IPS-20b (cell line): ENCODE results near the gene ATP5F1B.

ENCODE experiments used
- H3K27ac ChIP-seq: one replicate; pipeline ENCODE4 v1.5.1; 2013; ENCODE audit warnings: low read length
- H3K27me3 ChIP-seq: 2 replicates; pipeline ENCODE4 v1.6.1; 2013; ENCODE audit warnings: mild to moderate bottlenecking, low read length, inconsistent platforms; ENCODE audit not compliant: insufficient read depth
- H3K36me3 ChIP-seq: 2 replicates; pipeline ENCODE4 v1.6.1; 2013; ENCODE audit warnings: low read depth, mild to moderate bottlenecking, inconsistent platforms, low read length, moderate library complexity; ENCODE audit not compliant: insufficient read depth
- H3K4me1 ChIP-seq: 2 replicates; pipeline ENCODE4 v1.6.1; 2013; ENCODE audit warnings: mild to moderate bottlenecking, control low read depth, inconsistent platforms, low read length, moderate library complexity; ENCODE audit not compliant: insufficient read depth
- H3K4me3 ChIP-seq: 2 replicates; pipeline ENCODE4 v1.5.1; 2013; ENCODE audit warnings: mild to moderate bottlenecking, low read length, inconsistent platforms
- H3K9ac ChIP-seq: 2 replicates; pipeline ENCODE4 v1.6.1; 2013; ENCODE audit warnings: low read depth, mild to moderate bottlenecking, inconsistent platforms, low read length, moderate library complexity
- H3K9me3 ChIP-seq: 2 replicates; pipeline ENCODE4 v1.6.1; 2013; ENCODE audit warnings: mild to moderate bottlenecking, low read depth, low read length, inconsistent platforms; ENCODE audit not compliant: insufficient read depth

ATP5F1B gene

DNA sequence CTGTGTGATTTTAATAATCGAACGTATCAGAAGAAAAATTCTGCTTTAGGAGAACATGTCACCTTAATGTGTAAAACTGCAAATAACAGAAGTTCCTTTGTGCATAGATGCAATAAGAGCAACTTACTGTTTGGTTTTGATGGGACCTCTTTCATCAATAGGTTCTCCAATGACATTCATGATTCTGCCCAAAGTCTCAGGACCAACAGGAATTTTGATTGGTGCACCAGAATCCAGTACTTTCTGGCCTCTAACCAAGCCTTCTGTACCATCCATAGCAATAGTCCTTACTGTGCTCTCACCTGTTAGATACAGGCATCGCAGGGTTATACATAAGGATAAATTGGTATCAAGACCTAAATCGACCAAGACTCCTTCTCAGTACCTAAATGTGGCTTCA lies 1.1 kb downstream of the ATP5F1B start:
- Histone ChIP-seq H3K36me3 (peaks cover 60% of the 10 kb centered on the region), H3K4me3 (peak overlapping the region; percentile 95), H3K27ac (peak overlapping the region; percentile 78), H3K9me3 (no peaks in the 10 kb centered on the region), H3K27me3 (no peaks in the 10 kb centered on the region), H3K9ac (peak overlapping the region; percentile 98), H3K4me1 (peaks cover 4% of the 10 kb centered on the region; the same call in 1 of the 2 replicates)

DNA sequence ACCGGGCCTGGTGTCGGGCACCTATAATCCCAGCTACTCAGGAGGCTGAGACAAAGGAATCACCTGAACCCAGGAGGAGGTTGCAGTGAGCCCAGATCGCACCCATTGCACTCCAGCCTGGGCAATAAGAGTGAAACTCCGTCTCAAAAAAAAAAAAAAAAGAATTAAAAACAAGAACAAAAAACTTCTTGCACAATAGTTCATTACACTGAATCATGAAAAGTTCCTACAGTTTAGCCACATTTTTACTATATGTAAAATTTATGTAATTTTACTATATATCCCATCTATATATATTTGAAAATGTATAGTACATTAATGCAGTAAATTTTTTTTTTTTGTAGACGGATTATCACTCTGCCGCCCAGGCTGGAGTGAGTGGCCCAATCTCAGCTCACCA lies 4.6 kb downstream of the ATP5F1B start:
- H3K4me1 ChIP-seq, result peaks cover 8% of the 10 kb centered on the region; the same call in 1 of the 2 replicates
- no peak overlapping the region for H3K9ac ChIP-seq
- no peaks in the 10 kb centered on the region for H3K9me3 ChIP-seq
- H3K27me3 ChIP-seq, result no peaks in the 10 kb centered on the region
- H3K36me3 ChIP-seq, result peaks cover 85% of the 10 kb centered on the region
- no peak overlapping the region for H3K4me3 ChIP-seq
- no peak overlapping the region for H3K27ac ChIP-seq

DNA sequence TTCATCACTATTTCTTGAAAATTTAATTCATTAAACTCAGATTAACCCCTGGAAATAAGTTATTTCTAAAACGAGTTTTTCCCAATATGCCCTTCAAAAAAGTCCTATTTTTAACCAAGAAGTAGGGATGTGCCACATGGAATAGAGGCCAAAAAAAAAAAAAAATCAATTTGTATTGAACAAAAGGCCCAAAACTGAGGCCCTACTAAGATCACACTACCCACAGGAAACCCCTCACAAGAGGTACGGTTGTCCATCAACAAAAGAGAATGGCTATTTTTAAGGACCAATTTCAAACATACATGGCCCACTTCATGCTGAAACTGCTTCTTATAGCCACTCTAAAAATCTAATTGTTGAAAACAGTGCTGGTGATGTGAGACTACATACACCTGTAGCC lies 8.2 kb downstream of the ATP5F1B start:
- Histone ChIP-seq H3K36me3 (peaks cover 55% of the 10 kb centered on the region), H3K9me3 (no peaks in the 10 kb centered on the region), H3K27ac (no peak overlapping the region), H3K4me1 (peaks cover 18% of the 10 kb centered on the region), H3K4me3 (no peak overlapping the region), H3K9ac (no peak overlapping the region; the same call in 1 of the 2 replicates), H3K27me3 (no peaks in the 10 kb centered on the region)

DNA sequence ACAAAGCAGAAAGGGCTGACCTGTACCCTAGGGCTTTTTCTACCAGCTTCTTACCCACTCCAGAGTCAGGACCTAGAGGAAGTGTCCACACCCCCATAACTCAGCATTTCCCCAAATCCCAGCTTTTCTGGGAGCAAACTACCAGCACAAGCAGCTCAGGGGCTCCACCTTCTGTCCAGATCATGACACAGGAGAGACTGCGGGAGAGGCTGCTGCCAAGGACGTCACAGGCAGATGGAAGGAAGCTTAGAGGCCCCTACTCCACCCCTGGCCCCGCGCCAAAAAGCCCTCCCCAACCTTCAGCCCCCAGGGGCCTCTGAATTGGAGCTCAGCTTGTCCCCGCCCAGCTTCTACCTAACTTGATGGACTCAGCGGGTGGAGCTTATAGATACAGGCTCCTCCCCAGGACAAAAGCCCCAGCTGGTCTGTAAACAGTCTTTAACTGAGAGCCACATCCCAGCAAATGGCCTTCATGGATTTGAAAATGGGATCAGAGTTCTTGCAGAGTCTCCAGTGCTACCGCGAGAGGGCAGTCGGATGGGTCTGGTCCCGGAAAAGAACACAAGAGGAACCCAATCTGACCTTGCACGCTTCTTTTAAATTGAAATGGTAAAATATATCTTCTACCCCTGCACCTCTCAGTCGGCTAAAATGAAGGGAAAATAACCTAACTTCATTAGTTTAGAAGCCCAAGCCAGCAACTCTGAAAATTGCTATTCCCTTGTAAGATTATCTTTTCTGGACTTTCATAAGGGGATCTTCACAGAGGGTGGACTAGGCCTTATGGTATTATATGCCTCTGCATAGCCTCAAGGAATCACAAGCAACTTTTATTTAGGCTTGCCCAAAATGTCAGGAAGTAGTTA lies 8.9 kb downstream of the ATP5F1B start:
- peaks cover 23% of the 10 kb centered on the region for H3K4me1 ChIP-seq
- peak overlapping the region; percentile 82 for H3K4me3 ChIP-seq
- H3K36me3 ChIP-seq, result peaks cover 48% of the 10 kb centered on the region
- H3K9ac ChIP-seq, result peak overlapping the region; percentile 47; the same call in 1 of the 2 replicates
- H3K27ac ChIP-seq, result no peak overlapping the region
- no peaks in the 10 kb centered on the region for H3K27me3 ChIP-seq
- no peaks in the 10 kb centered on the region for H3K9me3 ChIP-seq

DNA sequence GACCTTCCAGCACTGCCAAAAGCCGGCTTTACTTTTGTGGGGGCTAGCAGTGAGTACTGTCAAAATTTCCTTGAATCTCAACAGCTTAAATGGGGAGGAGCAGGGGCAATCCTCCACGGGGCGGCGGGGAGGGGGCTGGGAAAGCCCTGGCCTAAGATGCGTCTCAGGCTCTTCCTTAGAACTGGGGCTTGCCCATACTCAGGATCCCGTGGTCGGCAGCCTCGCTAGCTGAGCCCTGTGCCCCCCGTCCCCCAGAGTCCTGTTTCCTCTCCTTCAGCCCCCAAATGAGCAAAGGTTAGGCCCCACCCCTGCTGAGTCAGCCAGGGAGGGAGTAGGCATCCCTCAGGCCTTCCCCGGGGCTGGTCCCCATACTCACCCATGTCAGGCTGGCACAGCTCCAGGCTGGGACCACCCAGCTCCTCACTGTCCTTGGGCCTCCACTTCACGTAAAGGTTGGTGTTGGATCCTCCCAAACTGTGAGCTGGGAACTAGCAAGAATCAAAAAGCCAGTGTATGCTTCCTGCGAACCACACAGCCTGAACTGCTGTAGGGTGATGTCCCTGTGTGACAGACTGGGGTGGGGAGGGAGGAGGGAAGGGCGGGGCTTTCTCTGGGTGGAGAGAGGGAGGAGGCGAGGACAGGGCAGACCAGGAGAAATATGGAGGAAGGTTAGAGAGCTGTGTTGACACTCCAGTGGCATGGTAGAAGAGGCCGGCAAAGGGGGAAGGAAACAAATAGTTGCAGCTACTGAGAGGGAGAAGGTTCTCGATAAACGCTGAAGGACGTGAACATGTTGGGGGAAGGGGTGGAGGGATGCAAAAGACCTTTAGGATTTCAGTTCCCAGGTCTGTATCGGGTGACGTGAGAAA lies 9.7 kb downstream of the ATP5F1B start:
- Histone ChIP-seq H3K27me3 (no peaks in the 10 kb centered on the region), H3K27ac (no peak overlapping the region), H3K9ac (peak overlapping the region; percentile 75; the same call in 1 of the 2 replicates), H3K9me3 (no peaks in the 10 kb centered on the region), H3K36me3 (peaks cover 39% of the 10 kb centered on the region), H3K4me1 (peaks cover 28% of the 10 kb centered on the region), H3K4me3 (peak overlapping the region; percentile 82)

DNA sequence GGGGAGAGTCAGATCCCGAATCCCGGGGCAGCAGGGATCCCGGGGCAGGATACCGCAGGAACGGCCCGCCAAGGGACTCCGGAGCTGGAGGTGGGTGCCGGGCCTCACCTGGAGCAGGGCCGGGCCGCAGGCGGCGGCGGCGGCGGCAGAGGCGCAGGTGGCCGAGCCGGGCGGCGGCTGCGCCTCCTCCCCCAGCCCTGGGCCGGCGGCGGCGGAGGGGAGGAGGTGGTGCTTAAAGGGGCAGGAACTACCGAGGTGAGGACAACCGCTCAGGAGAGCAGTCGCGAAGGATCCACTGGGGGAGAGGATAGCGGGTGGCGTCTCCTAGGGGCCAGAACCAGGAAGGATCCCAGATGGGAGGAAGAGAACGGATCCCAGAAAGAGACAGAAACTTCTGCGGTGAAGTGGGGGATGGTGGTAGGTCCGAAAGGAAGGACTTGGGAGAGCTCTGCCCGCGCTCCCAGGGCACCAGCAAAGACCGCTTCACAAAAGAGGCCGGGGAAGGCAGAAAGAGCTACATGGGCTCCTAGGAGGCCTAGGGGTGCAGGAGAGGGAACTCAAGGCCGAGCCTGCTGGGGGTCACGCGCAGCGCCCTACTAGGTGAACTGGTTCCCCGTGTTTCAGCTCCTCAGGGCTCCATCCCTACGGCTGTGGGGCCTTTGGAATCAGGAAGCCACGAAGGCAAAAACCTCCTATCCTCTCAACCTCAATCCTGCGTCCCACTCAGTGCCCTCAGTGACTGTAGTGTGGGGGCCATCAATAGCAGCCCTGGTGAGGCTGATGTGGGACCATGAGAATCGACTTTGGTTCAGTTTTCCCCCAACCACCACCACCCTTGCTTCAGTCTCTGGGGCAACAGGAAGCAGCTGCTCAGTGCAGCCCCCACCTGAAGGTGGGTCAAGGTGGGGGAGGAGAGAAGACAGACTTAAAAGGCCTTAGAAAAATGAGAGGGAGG lies 10.7 kb downstream of the ATP5F1B start:
- Histone ChIP-seq H3K4me3 (peak overlapping the region; percentile 82), H3K9me3 (no peaks in the 10 kb centered on the region), H3K27me3 (no peaks in the 10 kb centered on the region), H3K27ac (peak overlapping the region; percentile 36), H3K36me3 (peaks cover 30% of the 10 kb centered on the region), H3K4me1 (peaks cover 33% of the 10 kb centered on the region), H3K9ac (peak overlapping the region; percentile 75; the same call in 1 of the 2 replicates)

DNA sequence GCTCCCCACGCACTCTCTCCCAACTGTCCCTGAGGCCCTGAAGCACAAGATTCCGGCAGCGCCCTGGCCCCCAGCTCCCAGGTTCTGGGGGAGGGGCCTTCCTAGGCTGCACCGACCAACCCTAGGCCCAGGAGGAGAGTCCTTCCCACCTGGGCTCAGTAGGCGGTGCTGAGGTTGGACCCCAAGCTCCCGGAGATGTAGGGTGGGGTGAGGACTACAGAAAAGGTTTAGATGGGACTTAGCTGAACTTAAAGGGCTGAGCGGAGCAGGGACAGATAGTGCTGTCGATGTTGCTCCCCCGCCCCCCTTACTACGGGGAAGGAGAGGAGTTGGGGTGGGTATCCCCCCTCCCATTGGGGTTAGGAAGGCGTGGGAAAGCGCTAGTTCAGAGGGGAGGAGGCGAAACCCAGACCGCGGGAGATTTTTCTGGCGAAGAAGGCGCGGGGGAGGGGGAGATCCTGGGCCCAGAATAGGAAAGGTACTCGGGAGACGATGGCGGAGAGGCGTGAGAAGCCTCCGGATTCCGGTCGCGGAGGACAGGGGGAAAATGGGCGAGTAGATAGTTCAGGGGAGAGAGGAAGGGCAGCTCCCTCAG lies 11.4 kb downstream of the ATP5F1B start:
- Histone ChIP-seq H3K27ac (peak overlapping the region; percentile 36), H3K36me3 (peaks cover 22% of the 10 kb centered on the region), H3K4me1 (peaks cover 33% of the 10 kb centered on the region), H3K9me3 (no peaks in the 10 kb centered on the region), H3K9ac (peak overlapping the region; percentile 75; the same call in 1 of the 2 replicates), H3K27me3 (no peaks in the 10 kb centered on the region), H3K4me3 (peak overlapping the region; percentile 82)

DNA sequence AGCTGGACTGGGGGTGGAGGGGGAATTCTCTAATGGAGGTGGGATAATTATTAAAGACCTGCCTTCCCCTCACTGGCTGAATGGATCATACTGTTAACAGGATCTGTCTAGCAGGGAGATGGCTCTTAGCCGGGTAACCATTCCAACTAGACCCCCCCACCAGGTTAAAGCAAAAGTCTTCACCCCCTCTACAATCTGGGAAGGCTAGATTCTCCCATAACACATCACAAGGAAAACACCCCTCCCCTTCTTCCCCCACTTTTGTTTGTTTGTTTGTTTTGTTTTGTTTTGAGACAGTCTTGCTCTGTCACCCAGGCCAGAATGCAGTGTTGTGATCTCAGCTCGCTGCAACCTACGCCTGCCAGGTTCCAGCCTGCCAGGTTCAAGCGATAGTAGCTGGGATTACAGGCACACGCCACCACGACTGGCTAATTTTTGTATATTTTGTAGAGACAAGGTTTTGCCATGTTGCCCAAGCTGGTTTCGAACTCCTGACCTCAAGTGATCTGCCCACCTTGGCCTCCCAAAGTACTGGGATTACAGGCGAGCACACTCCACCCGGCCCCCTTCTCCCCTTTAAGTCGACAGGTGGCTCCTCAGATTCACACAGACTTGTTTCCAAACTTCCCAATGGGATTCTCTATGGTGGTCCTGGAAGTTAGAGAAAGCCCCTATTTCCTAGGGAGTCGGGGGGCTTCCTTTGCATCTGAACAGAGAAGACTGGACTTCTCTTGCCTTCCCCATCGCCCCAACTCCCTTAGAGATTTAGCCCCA lies 12.1 kb downstream of the ATP5F1B start:
- H3K9me3 ChIP-seq, result no peaks in the 10 kb centered on the region
- H3K27me3 ChIP-seq, result no peaks in the 10 kb centered on the region
- H3K9ac ChIP-seq, result peak overlapping the region; percentile 75; the same call in 1 of the 2 replicates
- peak overlapping the region; percentile 36 for H3K27ac ChIP-seq
- H3K36me3 ChIP-seq, result peaks cover 15% of the 10 kb centered on the region
- H3K4me1 ChIP-seq, result peaks cover 34% of the 10 kb centered on the region
- H3K4me3 ChIP-seq, result peak overlapping the region; percentile 82

DNA sequence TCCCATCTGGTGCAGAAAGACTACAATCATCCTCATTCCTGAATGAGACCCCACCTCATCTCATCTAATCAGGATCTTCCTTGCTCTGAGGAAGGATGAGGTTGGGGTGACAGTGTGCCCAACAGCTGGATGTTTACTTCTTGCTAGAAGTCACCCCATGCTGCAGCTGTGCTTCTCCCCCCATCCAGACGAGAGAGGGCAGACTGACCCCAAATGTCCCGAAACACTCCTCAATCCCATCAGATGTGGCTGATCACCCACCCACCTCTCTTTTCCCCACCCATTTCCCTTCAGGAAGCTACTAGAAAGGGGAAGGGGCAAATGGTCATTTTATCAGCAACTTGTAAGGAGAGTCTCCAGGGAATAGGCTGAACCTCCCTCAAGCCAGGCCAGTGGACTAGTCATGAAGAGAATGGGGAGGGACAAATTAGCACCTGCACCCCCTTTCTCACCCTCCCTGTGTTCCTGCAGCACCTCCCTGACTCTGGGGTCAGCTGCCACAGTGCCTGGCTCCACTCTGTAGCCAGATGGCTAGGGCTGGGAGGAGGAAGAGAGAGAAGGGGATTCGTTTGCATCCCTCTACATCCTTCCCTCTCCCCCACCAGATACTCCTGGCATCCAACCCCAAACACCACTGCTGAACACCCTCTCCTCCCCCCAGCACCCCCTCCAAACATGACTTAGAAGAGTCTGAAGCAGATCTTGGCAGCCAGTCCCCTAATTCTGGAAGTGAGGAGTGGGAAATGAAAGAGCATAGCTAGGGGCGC lies 12.9 kb downstream of the ATP5F1B start:
- peak overlapping the region; percentile 37 for H3K4me3 ChIP-seq
- H3K9me3 ChIP-seq, result no peaks in the 10 kb centered on the region
- peaks cover 40% of the 10 kb centered on the region for H3K4me1 ChIP-seq
- H3K36me3 ChIP-seq, result peaks cover 8% of the 10 kb centered on the region
- no peaks in the 10 kb centered on the region for H3K27me3 ChIP-seq
- no peak overlapping the region; the same call in 1 of the 2 replicates for H3K9ac ChIP-seq
- no peak overlapping the region for H3K27ac ChIP-seq
